SH-SY5Y (cell line): ENCODE results near the gene SLC17A8.

Experiments
- GATA2 ChIP-seq: IDR thresholded peaks from 2 replicates; pipeline ENCODE4 v1.6.1; 2011; ENCODE audit warnings: mild to moderate bottlenecking, low read depth, low read length
- GATA3 ChIP-seq: IDR thresholded peaks from 2 replicates; pipeline ENCODE4 v1.6.1; 2011; ENCODE audit warnings: low read depth, mild to moderate bottlenecking, low read length, moderate library complexity

SLC17A8 gene

DNA sequence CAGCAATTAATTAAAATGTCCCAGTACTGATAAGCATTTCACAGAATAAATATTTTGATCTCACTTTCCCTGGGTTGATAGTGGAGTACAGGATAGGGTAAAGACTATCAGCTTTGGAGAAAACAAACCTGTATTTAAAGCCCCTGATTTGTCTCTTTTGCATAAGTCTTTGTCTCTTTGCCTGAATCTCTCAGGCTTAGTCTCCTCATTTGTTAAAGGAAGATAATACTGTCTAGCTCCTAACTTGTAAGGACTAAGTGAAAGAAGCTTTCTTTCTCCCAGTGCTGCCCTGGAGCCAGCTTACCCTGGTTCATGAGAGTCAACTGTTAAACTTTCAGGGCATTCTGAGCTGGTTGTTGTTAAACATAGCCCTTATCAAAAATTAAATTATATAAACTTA, 111.3 kb downstream of the SLC17A8 start:
- no peak for TF ChIP-seq GATA2
- TF ChIP-seq GATA3, result no peak
